ENCODE data around the gene LRRC58.

GRCh38 chr3:120286465-120286864, 62.7 kb downstream of the LRRC58 start:
- no peak for TF ChIP-seq CTCF (IDR thresholded peaks at IDR 0.05; ENCODE audit: poor library complexity)
- TF ChIP-seq EZH2 (IDR thresholded peaks at IDR 0.05; ENCODE audit: borderline replicate concordance), result no peak

Data from hepatocyte (in vitro differentiated cells).